RPMI8226 (cell line): ENCODE measurements around the gene OTUD5.
"Not testable (repeated sequence)": the region's sequence is repeated elsewhere in the genome, so short reads cannot be mapped to it uniquely, and the experiment has no call there.

ENCODE experiments used
- DNase-seq: peaks from one replicate; pipeline ENCODE4 v3.0.0-alpha.2; 2015

The OTUD5 gene

GRCh38 chrX:48957477-48957826 lies at the start of gene OTUD5:
OTUD5 (minus strand) TSS chrX:48957607; CDS start chrX:48957570, 37 bp downstream.
- DNase-seq, result no peak

- DNase-seq, result no peak
These were observed 46.3 kb upstream of the OTUD5 start for GRCh38 chrX:49003696-49004095.

GRCh38 chrX:49002091-49002935 lies 44.9 kb upstream of the OTUD5 start, which contains the start of gene GRIPAP1:
GRIPAP1 (minus strand) TSS chrX:49002264; CDS start chrX:49002229, 35 bp downstream.
- DNase-seq, result peak; percentile 90

GRCh38 chrX:49001521-49002090 lies 44.2 kb upstream of the OTUD5 start:
- peak; percentile 20 for DNase-seq

GRCh38 chrX:49000636-49001035 lies 43.2 kb upstream of the OTUD5 start:
- DNase-seq, result no peak

- DNase-seq, result no peak
These were observed 41.6 kb upstream of the OTUD5 start for GRCh38 chrX:48999030-48999429.

GRCh38 chrX:48998391-48998790 lies 41.0 kb upstream of the OTUD5 start:
- no peak for DNase-seq

GRCh38 chrX:48997865-48998264 lies 40.5 kb upstream of the OTUD5 start:
- DNase-seq, result no peak

GRCh38 chrX:48997455-48997854 lies 40.0 kb upstream of the OTUD5 start:
- DNase-seq, result no peak

GRCh38 chrX:48996969-48997368 lies 39.6 kb upstream of the OTUD5 start:
- DNase-seq, result no peak

- no peak for DNase-seq
These were observed 34.9 kb upstream of the OTUD5 start for GRCh38 chrX:48992341-48992740.

- DNase-seq, result no peak
These were observed 32.1 kb upstream of the OTUD5 start for GRCh38 chrX:48989483-48989882.

- DNase-seq, result no peak
These were observed 26.5 kb upstream of the OTUD5 start for GRCh38 chrX:48983896-48984295.

- DNase-seq, result no peak
These were observed 25.7 kb upstream of the OTUD5 start for GRCh38 chrX:48983081-48983480.

- DNase-seq, result no peak
These were observed 23.8 kb upstream of the OTUD5 start for GRCh38 chrX:48981178-48981577.

- not testable (repeated sequence) for DNase-seq
These were observed 22.9 kb upstream of the OTUD5 start for GRCh38 chrX:48980341-48980740.

GRCh38 chrX:48978226-48978625 lies 20.8 kb upstream of the OTUD5 start:
- no peak for DNase-seq

- DNase-seq, result no peak
These were observed 18.7 kb upstream of the OTUD5 start for GRCh38 chrX:48976086-48976485.

- DNase-seq, result no peak
These were observed 18.1 kb upstream of the OTUD5 start for GRCh38 chrX:48975541-48975940.

- DNase-seq, result no peak
These were observed 17.6 kb upstream of the OTUD5 start for GRCh38 chrX:48975041-48975440.

- DNase-seq, result no peak
These were observed 17.2 kb upstream of the OTUD5 start for GRCh38 chrX:48974574-48974973.

GRCh38 chrX:48974033-48974432 lies 16.6 kb upstream of the OTUD5 start:
- DNase-seq, result no peak

GRCh38 chrX:48972220-48973164 lies 15.1 kb upstream of the OTUD5 start:
- peak; percentile 46 for DNase-seq
